IMR-90 (cell line): ENCODE data around the gene SLC23A2. TPM values are rescaled to one million over a fixed set of nuclear protein-coding genes. Genes with fewer than 3 reads are reported as not detected.

Experiments used
- ATAC-seq: fragments of 200-7000 bp; cut with Tn5 transposase; 2 replicates; pipeline ENCODE4 v1.9.1; 2020; ENCODE audit warnings: low read depth, mild to moderate bottlenecking, moderate library complexity
- BruUV-seq: library from RNA; stranded (reverse); fragments of 400-500 nt; replicated peaks from 2 replicates; lab custom pipeline; 2021; lab: Mats Ljungman, UMichigan
- CTCF ChIA-PET: fragments of 300-600 bp; formaldehyde crosslinking; extraction: SDS; loops from one replicate; lab custom pipeline; 2021; ENCODE audit warnings: antibody characterized with exemption; lab: Yijun Ruan, JAX
- POLR2A ChIA-PET: fragments of 300-600 bp; sonication (Branson Sonifier 250); formaldehyde crosslinking; loops from one replicate; lab custom pipeline; 2022; ENCODE audit warnings: antibody characterized with exemption; ENCODE audit not compliant: unreplicated experiment; lab: Charles Lee
- DNase-seq: peaks from one replicate; pipeline ENCODE4 v3.0.0; 2013
- H2AFZ ChIP-seq: replicated peaks from 2 replicates; pipeline ENCODE3; 2013; ENCODE audit warnings: low read length, mild to moderate bottlenecking; ENCODE audit not compliant: poor library complexity
- H2AK5ac ChIP-seq: 2 replicates; pipeline ENCODE4 v1.6.1; 2013; ENCODE audit warnings: low read depth, low read length, inconsistent platforms
- H2AK9ac ChIP-seq: replicated peaks from 2 replicates; pipeline ENCODE3; 2013; ENCODE audit warnings: mild to moderate bottlenecking, low read depth, low read length, moderate library complexity; ENCODE audit not compliant: poor library complexity
- H2BK120ac ChIP-seq: 2 replicates; pipeline ENCODE4 v1.6.1; 2013; ENCODE audit warnings: low read depth, low read length, inconsistent platforms
- H2BK15ac ChIP-seq: 3 replicates; pipeline ENCODE4 v1.6.1; 2013; ENCODE audit warnings: low read depth, low read length, inconsistent platforms
- H2BK20ac ChIP-seq: 2 replicates; pipeline ENCODE4 v1.6.1; 2013; ENCODE audit warnings: low read depth, mild to moderate bottlenecking, inconsistent platforms, low read length, moderate library complexity
- H2BK5ac ChIP-seq: 2 replicates; pipeline ENCODE4 v1.6.1; 2013; ENCODE audit warnings: mild to moderate bottlenecking, low read depth, low read length, inconsistent platforms; ENCODE audit not compliant: poor library complexity, severe bottlenecking
- H3K14ac ChIP-seq: replicated peaks from 2 replicates; pipeline ENCODE4 v1.6.1; 2013; ENCODE audit warnings: low read depth, low read length, inconsistent platforms
- H3K18ac ChIP-seq: 2 replicates; pipeline ENCODE4 v1.6.1; 2013; ENCODE audit warnings: low read depth, low read length, control low read depth
- H3K23ac ChIP-seq: 2 replicates; pipeline ENCODE4 v1.6.1; 2013; ENCODE audit warnings: low read depth, low read length, inconsistent platforms
- H3K27ac ChIP-seq: 2 replicates; pipeline ENCODE4 v1.5.1; 2013; ENCODE audit warnings: mild to moderate bottlenecking, control low read depth, low read length; ENCODE audit not compliant: insufficient read depth
- H3K27me3 ChIP-seq: 2 replicates; pipeline ENCODE4 v1.6.1; 2013; ENCODE audit warnings: low read length; ENCODE audit not compliant: control insufficient read depth, insufficient read depth
- H3K36me3 ChIP-seq: 2 replicates; pipeline ENCODE4 v1.6.1; 2013; ENCODE audit warnings: low read length, mixed read lengths; ENCODE audit not compliant: control insufficient read depth, insufficient read depth
- H3K4ac ChIP-seq: 2 replicates; pipeline ENCODE4 v1.6.1; 2013; ENCODE audit warnings: low read depth, low read length, inconsistent platforms
- H3K4me1 ChIP-seq: 2 replicates; pipeline ENCODE4 v1.6.1; 2013; ENCODE audit warnings: low read length, mixed read lengths; ENCODE audit not compliant: control insufficient read depth, insufficient read depth
- H3K4me2 ChIP-seq: 2 replicates; pipeline ENCODE4 v1.6.1; 2013; ENCODE audit warnings: low read depth, mild to moderate bottlenecking, control low read depth, low read length, moderate library complexity
- H3K4me3 ChIP-seq: 2 replicates; pipeline ENCODE4 v1.5.1; 2013; ENCODE audit warnings: low read depth, mild to moderate bottlenecking, control low read depth, low read length, moderate library complexity; ENCODE audit not compliant: insufficient read depth
- H3K56ac ChIP-seq: 2 replicates; pipeline ENCODE4 v1.6.1; 2013; ENCODE audit warnings: low read length, inconsistent platforms; ENCODE audit not compliant: insufficient read depth; ENCODE audit errors: extremely low read depth
- H3K79me1 ChIP-seq, 2 experiments: 2 replicates each; pipeline ENCODE4 v1.6.1; 2013; ENCODE audit warnings: low read length in 2 of 2, inconsistent platforms in 1 of 2, low read depth in 1 of 2
- H3K9ac ChIP-seq: 2 replicates; pipeline ENCODE4 v1.6.1; 2013; ENCODE audit warnings: low read depth, low read length, control low read depth
- H3K9me1 ChIP-seq: 2 replicates; pipeline ENCODE4 v1.6.1; 2013; ENCODE audit warnings: low read length, inconsistent platforms; ENCODE audit not compliant: insufficient read depth
- H3K9me3 ChIP-seq: 2 replicates; pipeline ENCODE4 v1.6.1; 2013; ENCODE audit warnings: low read length; ENCODE audit not compliant: control insufficient read depth, insufficient read depth
- H4K20me1 ChIP-seq: 2 replicates; pipeline ENCODE4 v1.6.1; 2013; ENCODE audit warnings: low read length, inconsistent platforms; ENCODE audit not compliant: insufficient read depth
- H4K5ac ChIP-seq: 2 replicates; pipeline ENCODE4 v1.6.1; 2013; ENCODE audit warnings: mild to moderate bottlenecking, low read depth, low read length, control low read depth
- H4K8ac ChIP-seq, 2 experiments: 2 replicates each; pipeline ENCODE4 v1.6.1; 2013; ENCODE audit warnings: low read depth in 2 of 2, low read length in 2 of 2, control low read depth in 1 of 2, inconsistent platforms in 1 of 2
- H4K91ac ChIP-seq: 2 replicates; pipeline ENCODE4 v1.6.1; 2013; ENCODE audit warnings: low read depth, low read length, inconsistent platforms; ENCODE audit not compliant: insufficient read depth
- CEBPB ChIP-seq: IDR thresholded peaks from 2 replicates; pipeline ENCODE4 v1.6.1; 2012; ENCODE audit warnings: low read depth, low read length, improper control_type of control experiment
- FOS ChIP-seq: fragments of 150-350 bp; IDR thresholded peaks from 2 replicates; pipeline ENCODE4 v1.6.1; 2016; ENCODE audit warnings: low read depth, low read length
- WGBS, 2 experiments: methylation state at CpG; one replicate each; pipeline versions ENCODE4 v1.1.5 to v1.1.7; 2013; ENCODE audit warnings: missing lambda C conversion rate in 2 of 2; ENCODE audit not compliant: insufficient read length in 1 of 2; ENCODE audit errors: extremely low coverage in 2 of 2; 5-methylcytosine and 5-hydroxymethylcytosine counted together
- dilution Hi-C: fragments of 300-500 bp; cut with HindIII; formaldehyde crosslinking; loops from one replicate; pipeline ENCODE4 v1.14.3; 2018; ENCODE audit warnings: low sequenced_read_pairs; ENCODE audit not compliant: unreplicated experiment
- in situ Hi-C: fragments of 300-500 bp; cut with MboI; formaldehyde crosslinking; loops from 3 replicates; pipeline ENCODE4 v1.14.3; 2019; ENCODE audit warnings: low sequenced_read_pairs, inconsistent platforms, mixed read lengths
- intact Hi-C: fragments of 100-400 bp; cut with micrococcal nuclease; formaldehyde crosslinking; loops from 2 replicates; pipeline ENCODE4 v1.10.0; 2022
- polyA plus RNA-seq, 3 experiments: library from polyadenylated mRNA; depleted of rRNA; stranded (reverse); fragments of >200 nt; gene quantifications; 2 replicates each; pipeline ENCODE4 v1.2.3, GENCODE V29; 2012; ENCODE audit warnings: low replicate concordance in 1 of 3
- total RNA-seq: library from RNA; depleted of rRNA; stranded (reverse); fragments of >200 nt; gene quantifications from 2 replicates; pipeline ENCODE4 v1.2.3, GENCODE V29; 2012

Gene SLC23A2
- total and polyA plus RNA-seq, 2 of the 4 experiments (the other 2 are of a cell fraction), result 10.2 to 14.4 TPM

GRCh38 chr20:4929686-4930397 lies 71.5 kb downstream of the SLC23A2 start:
- Histone ChIP-seq H3K18ac (no peak overlapping the region), H3K4me1 (peaks cover 11% of the 10 kb centered on the region), H4K91ac (no peak overlapping the region), H2BK120ac (no peak overlapping the region), H3K4me3 (no peak overlapping the region), H3K4me2 (no peak overlapping the region), H3K27me3 (no peaks in the 10 kb centered on the region), H2AFZ (no peak overlapping the region), H2BK20ac (no peak overlapping the region), H3K9me3 (no peaks in the 10 kb centered on the region), H2AK9ac (no peak overlapping the region), H2BK5ac (no peak overlapping the region), H2AK5ac (no peak overlapping the region), H2BK15ac (no peak overlapping the region), H4K8ac (no peak overlapping the region), H3K79me1 (peaks cover 3 to 42% of the 10 kb centered on the region in 2 experiments; a peak in 3 of 4 replicates), H3K36me3 (peaks cover 4% of the 10 kb centered on the region), H3K9me1 (peaks cover 24% of the 10 kb centered on the region), H4K5ac (no peak overlapping the region), H3K4ac (no peak overlapping the region), H3K14ac (no peak overlapping the region), H4K20me1 (no peaks in the 10 kb centered on the region), H3K9ac (no peak overlapping the region), H3K23ac (no peak overlapping the region), H3K27ac (no peak overlapping the region), H3K56ac (no peak overlapping the region)
- TF ChIP-seq CEBPB, result peak; percentile 32; the same call in 1 of the 2 replicates
- no peak for TF ChIP-seq FOS
- in situ Hi-C loops (no loop called here), dilution Hi-C loops (no loop called here), intact Hi-C loops (no loop called here)
- ChIA-PET POLR2A (no interaction called here), CTCF (no interaction called here)
- DNase-seq (peak; percentile 37), ATAC-seq (no peak)
- BruUV-seq, result no TSS peak
- no CpG with 5 or more reads among the region's 5 CpGs for WGBS, 2 experiments
